Measurements from ENCODE around the gene RHEB. TPM values are rescaled to one million over a fixed set of nuclear protein-coding genes. Genes with fewer than 3 reads are reported as not detected.

Gene RHEB
- total RNA-seq, 1 donor from 2014 or later = 71.7 TPM

DNA sequence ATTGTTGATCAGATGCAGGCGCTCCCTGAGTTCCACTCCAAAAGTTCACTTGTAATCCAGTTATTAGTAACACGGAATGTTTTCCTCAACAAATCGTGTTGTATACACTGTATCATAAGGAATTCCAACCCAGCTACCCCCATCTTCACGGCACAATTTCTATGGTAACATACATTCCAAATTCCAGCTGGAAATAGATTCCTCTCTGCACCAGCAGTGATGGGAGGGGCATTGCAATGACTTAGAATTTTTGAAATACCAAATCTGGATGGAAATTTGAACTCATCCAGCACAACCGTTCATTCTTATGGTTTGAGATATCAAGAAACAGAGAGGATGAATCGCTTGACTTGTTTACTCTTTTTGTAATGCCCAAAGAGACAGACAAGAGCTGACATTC lies 38.9 kb upstream of the RHEB start:
- Mint-ChIP-seq H3K9me3 (ENCODE audit: low read depth) (no peaks in the 10 kb centered on the region), H3K27ac (no peak overlapping the region), H3K4me1 (ENCODE audit: low read depth) (peaks cover 15% of the 10 kb centered on the region), H3K4me3 (ENCODE audit: low read depth) (no peak overlapping the region), H3K36me3 (ENCODE audit: insufficient read depth) (peaks cover 18% of the 10 kb centered on the region), H3K27me3 (no peaks in the 10 kb centered on the region)
- DNase-seq (ENCODE audit: low spot score, unreplicated experiment) = no peak
- TF ChIP-seq, protein P1, sequence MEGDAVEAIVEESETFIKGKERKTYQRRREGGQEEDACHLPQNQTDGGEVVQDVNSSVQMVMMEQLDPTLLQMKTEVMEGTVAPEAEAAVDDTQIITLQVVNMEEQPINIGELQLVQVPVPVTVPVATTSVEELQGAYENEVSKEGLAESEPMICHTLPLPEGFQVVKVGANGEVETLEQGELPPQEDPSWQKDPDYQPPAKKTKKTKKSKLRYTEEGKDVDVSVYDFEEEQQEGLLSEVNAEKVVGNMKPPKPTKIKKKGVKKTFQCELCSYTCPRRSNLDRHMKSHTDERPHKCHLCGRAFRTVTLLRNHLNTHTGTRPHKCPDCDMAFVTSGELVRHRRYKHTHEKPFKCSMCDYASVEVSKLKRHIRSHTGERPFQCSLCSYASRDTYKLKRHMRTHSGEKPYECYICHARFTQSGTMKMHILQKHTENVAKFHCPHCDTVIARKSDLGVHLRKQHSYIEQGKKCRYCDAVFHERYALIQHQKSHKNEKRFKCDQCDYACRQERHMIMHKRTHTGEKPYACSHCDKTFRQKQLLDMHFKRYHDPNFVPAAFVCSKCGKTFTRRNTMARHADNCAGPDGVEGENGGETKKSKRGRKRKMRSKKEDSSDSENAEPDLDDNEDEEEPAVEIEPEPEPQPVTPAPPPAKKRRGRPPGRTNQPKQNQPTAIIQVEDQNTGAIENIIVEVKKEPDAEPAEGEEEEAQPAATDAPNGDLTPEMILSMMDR (IDR thresholded peaks at IDR 0.05; ENCODE audit: unreplicated experiment) = no peak

DNA sequence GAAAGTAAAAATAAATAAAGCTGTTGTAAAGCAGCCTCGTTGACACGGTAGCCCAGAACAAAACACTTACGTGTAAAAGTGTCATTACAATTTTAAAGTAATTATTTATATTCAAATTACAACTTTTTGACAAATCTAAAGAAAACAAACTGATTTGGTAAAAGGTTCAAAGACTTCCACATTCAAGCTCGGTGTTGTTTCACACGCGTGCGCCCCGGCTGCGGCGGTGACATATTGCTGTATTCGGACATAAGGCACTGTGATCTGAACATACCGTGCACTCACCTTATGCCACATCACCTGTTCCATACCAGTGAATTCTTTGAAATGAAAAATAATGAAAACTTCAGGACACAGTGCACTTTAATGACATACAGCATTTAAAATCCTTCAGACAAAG lies 36.9 kb upstream of the RHEB start:
- Mint-ChIP-seq H3K27ac (peak overlapping the region; percentile 71), H3K27me3 (no peaks in the 10 kb centered on the region), H3K36me3 (ENCODE audit: insufficient read depth) (peaks cover 13% of the 10 kb centered on the region), H3K9me3 (ENCODE audit: low read depth) (no peaks in the 10 kb centered on the region), H3K4me3 (ENCODE audit: low read depth) (no peak overlapping the region), H3K4me1 (ENCODE audit: low read depth) (peaks cover 21% of the 10 kb centered on the region)
- DNase-seq (ENCODE audit: low spot score, unreplicated experiment) = no peak
- TF ChIP-seq, protein P1 (IDR thresholded peaks at IDR 0.05; ENCODE audit: unreplicated experiment) = no peak

DNA sequence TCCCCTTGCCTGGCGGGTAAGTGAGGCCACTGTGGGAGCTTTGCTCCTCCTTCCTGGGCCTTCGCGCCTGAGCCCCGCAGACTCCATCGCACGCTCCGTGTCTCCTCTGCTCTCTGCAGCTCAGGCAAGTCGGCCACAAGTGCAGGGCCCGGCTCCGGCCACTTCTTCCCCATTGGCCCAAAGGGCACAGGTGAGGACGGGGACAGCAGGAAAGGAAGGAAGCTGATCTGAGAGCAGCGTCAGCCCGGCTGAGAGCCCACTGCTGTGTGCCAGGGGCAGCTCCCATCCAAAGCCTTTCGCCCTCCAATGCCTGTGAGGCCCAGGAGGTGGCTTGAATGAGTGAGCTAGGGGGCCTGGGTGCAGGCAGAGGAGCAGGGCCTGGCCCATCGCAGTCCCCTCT lies 33.7 kb upstream of the RHEB start:
- Mint-ChIP-seq H3K27me3 (no peaks in the 10 kb centered on the region), H3K27ac (no peak overlapping the region), H3K9me3 (ENCODE audit: low read depth) (no peaks in the 10 kb centered on the region), H3K4me3 (ENCODE audit: low read depth) (no peak overlapping the region), H3K36me3 (ENCODE audit: insufficient read depth) (peaks cover 8% of the 10 kb centered on the region), H3K4me1 (ENCODE audit: low read depth) (peaks cover 8% of the 10 kb centered on the region)
- TF ChIP-seq, protein P1 (IDR thresholded peaks at IDR 0.05; ENCODE audit: unreplicated experiment) = no peak
- DNase-seq (ENCODE audit: low spot score, unreplicated experiment) = no peak

DNA sequence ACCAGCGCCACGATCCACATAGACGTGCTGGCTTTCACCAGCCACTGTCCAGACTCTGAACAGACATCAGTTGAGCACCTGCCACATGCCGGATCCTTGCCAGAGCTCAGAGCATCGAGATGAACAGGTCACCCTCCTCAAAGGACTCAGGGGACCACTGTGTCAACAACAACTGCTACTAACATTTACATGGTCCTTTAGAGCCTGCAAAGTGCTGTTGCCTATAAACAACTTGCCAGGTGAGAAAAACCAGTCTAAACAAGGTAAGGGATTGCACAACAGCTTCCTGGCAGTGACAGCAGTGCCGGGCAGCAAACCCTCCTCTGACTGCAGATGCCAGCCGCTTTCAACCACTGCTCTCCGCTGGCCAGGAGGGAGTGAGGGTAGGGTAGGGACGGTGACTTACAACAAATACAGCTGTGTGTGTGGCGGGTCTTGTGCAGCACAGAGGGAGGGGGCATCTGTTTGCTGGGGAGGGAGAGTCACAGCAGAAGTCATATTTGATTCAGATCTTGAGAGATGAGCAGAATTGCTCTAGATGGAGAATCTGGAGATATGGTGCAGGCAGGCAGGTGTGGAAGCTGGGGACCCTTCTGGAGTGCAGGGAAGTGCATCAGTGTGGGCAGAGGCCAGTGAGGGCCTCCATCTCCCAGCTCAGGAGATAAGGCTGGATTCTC lies 32.8 kb upstream of the RHEB start:
- H3K27me3 Mint-ChIP-seq = no peaks in the 10 kb centered on the region
- H3K4me3 Mint-ChIP-seq (ENCODE audit: low read depth) = no peak overlapping the region
- DNase-seq (ENCODE audit: low spot score, unreplicated experiment) = no peak
- peaks cover 4% of the 10 kb centered on the region for H3K36me3 Mint-ChIP-seq (ENCODE audit: insufficient read depth)
- TF ChIP-seq, protein P1 (IDR thresholded peaks at IDR 0.05; ENCODE audit: unreplicated experiment) = no peak
- H3K4me1 Mint-ChIP-seq (ENCODE audit: low read depth) = peaks cover 8% of the 10 kb centered on the region
- H3K9me3 Mint-ChIP-seq (ENCODE audit: low read depth) = no peaks in the 10 kb centered on the region
- no peak overlapping the region for H3K27ac Mint-ChIP-seq

DNA sequence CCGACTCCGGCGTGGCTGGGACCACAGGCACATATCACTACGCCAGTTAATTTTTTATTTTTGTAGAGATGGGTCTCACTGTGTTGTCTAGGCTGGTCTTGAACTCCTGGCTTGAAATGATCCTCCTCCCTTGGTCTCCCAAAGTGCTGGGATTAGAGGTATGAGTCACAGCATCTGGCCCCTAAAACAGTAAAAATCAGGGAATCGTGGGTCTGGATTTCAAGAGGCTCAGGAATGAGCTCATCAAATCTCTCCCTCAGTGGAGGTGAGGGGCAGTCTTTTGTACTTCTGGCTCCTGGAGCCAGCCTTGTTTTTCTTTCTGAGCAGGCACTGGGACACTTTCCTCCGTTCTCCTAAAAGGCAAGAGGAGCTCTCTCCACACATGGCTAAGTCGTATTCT lies 32.1 kb upstream of the RHEB start:
- Mint-ChIP-seq H3K4me3 (ENCODE audit: low read depth) (no peak overlapping the region), H3K36me3 (ENCODE audit: insufficient read depth) (peaks cover 2% of the 10 kb centered on the region), H3K27ac (no peak overlapping the region), H3K9me3 (ENCODE audit: low read depth) (no peaks in the 10 kb centered on the region), H3K27me3 (peaks cover 3% of the 10 kb centered on the region), H3K4me1 (ENCODE audit: low read depth) (peaks cover 8% of the 10 kb centered on the region)
- TF ChIP-seq, protein P1 (IDR thresholded peaks at IDR 0.05; ENCODE audit: unreplicated experiment) = no peak
- DNase-seq (ENCODE audit: low spot score, unreplicated experiment) = no peak
